ENCODE measurements around the gene RASSF1.
A peak's percentile ranks its signal among the peaks of the same experiment; 100 is the strongest.

RASSF1 gene

GRCh38 chr3:50382722-50383121 is 42.1 kb upstream of the RASSF1 start:
- TF ChIP-seq, protein P1, sequence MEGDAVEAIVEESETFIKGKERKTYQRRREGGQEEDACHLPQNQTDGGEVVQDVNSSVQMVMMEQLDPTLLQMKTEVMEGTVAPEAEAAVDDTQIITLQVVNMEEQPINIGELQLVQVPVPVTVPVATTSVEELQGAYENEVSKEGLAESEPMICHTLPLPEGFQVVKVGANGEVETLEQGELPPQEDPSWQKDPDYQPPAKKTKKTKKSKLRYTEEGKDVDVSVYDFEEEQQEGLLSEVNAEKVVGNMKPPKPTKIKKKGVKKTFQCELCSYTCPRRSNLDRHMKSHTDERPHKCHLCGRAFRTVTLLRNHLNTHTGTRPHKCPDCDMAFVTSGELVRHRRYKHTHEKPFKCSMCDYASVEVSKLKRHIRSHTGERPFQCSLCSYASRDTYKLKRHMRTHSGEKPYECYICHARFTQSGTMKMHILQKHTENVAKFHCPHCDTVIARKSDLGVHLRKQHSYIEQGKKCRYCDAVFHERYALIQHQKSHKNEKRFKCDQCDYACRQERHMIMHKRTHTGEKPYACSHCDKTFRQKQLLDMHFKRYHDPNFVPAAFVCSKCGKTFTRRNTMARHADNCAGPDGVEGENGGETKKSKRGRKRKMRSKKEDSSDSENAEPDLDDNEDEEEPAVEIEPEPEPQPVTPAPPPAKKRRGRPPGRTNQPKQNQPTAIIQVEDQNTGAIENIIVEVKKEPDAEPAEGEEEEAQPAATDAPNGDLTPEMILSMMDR (IDR thresholded peaks at IDR 0.05; ENCODE audit: borderline replicate concordance, insufficient read depth, low read depth, low read length) = no peak
- no peak overlapping the region for H3K4me3 ChIP-seq (ENCODE audit: low read depth, low read length)

GRCh38 chr3:50381383-50381782 is 40.7 kb upstream of the RASSF1 start:
- TF ChIP-seq, protein P1 (IDR thresholded peaks at IDR 0.05; ENCODE audit: borderline replicate concordance, insufficient read depth, low read depth, low read length) = no peak
- H3K4me3 ChIP-seq (ENCODE audit: low read depth, low read length) = no peak overlapping the region

DNA sequence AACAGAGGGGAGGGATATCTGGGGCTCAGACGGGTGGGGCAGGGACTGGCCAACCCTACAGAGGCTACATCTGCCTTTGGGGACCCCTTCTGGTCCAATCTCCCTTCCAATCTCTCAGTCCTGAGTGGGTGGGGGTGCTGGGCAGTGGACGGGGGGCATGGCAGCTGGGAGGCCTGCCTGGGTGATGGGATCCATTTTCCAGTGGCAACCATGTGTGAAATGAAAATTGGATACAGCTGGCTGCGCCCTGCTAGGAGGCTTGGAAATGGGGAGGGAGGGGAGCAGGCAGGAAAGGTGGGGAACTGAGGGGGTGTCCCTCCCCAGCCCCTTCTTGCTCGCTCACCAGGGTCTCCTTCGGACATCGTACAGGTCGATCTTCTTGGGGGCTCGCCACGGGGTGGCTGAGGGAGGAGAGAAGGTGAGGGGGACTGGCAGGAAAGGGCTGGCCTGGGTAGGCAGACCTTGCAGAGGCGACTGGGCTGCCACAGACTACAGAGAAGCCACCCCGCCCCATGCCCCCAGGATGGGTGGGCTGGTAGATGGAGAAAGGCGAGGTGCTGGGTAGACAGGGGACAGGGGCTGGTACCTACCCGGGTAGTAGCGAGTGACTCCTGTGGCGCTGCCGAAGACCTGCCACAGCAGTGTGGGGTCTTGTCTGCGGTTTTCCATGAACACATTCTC is 39.9 kb upstream of the RASSF1 start:
- no peak overlapping the region for H3K4me3 ChIP-seq (ENCODE audit: low read depth, low read length)
- TF ChIP-seq, protein P1 (IDR thresholded peaks at IDR 0.05; ENCODE audit: borderline replicate concordance, insufficient read depth, low read depth, low read length) = no peak

- no peak overlapping the region for H3K4me3 ChIP-seq (ENCODE audit: low read depth, low read length)
- TF ChIP-seq, protein P1 (IDR thresholded peaks at IDR 0.05; ENCODE audit: borderline replicate concordance, insufficient read depth, low read depth, low read length) = no peak
Observed at GRCh38 chr3:50378757-50379156, 38.1 kb upstream of the RASSF1 start.

- TF ChIP-seq, protein P1 (IDR thresholded peaks at IDR 0.05; ENCODE audit: borderline replicate concordance, insufficient read depth, low read depth, low read length) = no peak
Observed at GRCh38 chr3:50378024-50378423, 37.4 kb upstream of the RASSF1 start.

GRCh38 chr3:50375258-50375931 is 34.8 kb upstream of the RASSF1 start:
- H3K4me3 ChIP-seq (ENCODE audit: low read depth, low read length) = no peak overlapping the region
- TF ChIP-seq, protein P1 (IDR thresholded peaks at IDR 0.05; ENCODE audit: borderline replicate concordance, insufficient read depth, low read depth, low read length) = peak; percentile 25; the same call in 1 of the 2 replicates

More at GRCh38 chr3:50378024-50378423, 37.4 kb upstream of the RASSF1 start:
- H3K4me3 ChIP-seq (ENCODE audit: low read depth, low read length) = no peak overlapping the region

All from GM12875 (cell line).